Activated T-cell treated with anti-CD3 and anti-CD28 coated beads, Interleukin-2, amount 50 U/mL, for 24 hours (primary cell): ENCODE measurements around the gene CCDC154.

ENCODE experiments used
- DNase-seq: peaks from one replicate; pipeline ENCODE4 v3.0.0-alpha.2; 2020
- H3K27ac Mint-ChIP-seq: 2 replicates; pipeline ENCODE4 v1.8.0; 2020; ENCODE audit warnings: mild to moderate bottlenecking, mixed read lengths
- H3K27me3 Mint-ChIP-seq: 2 replicates; pipeline ENCODE4 v1.8.0; 2020; ENCODE audit warnings: mixed read lengths
- H3K36me3 Mint-ChIP-seq: 2 replicates; pipeline ENCODE4 v1.8.0; 2020; ENCODE audit warnings: low read depth, mixed read lengths
- H3K4me1 Mint-ChIP-seq: 2 replicates; pipeline ENCODE4 v1.8.0; 2020; ENCODE audit warnings: low read depth, mixed read lengths
- H3K4me3 Mint-ChIP-seq: 2 replicates; pipeline ENCODE4 v1.8.0; 2020; ENCODE audit warnings: mild to moderate bottlenecking, moderate library complexity, mixed read lengths
- H3K9me3 Mint-ChIP-seq: 2 replicates; pipeline ENCODE4 v1.8.0; 2020; ENCODE audit warnings: mixed read lengths

CCDC154 gene

GRCh38 chr16:1429631-1430030 is 14.7 kb downstream of the CCDC154 start:
- Mint-ChIP-seq H3K4me3 (no peak overlapping the region), H3K4me1 (no peaks in the 10 kb centered on the region), H3K27me3 (no peaks in the 10 kb centered on the region), H3K27ac (peak overlapping the region; percentile 22), H3K36me3 (no peaks in the 10 kb centered on the region), H3K9me3 (no peaks in the 10 kb centered on the region)
- no peak for DNase-seq

GRCh38 chr16:1429012-1429411 is 15.3 kb downstream of the CCDC154 start:
- no peaks in the 10 kb centered on the region for H3K27me3 Mint-ChIP-seq
- no peaks in the 10 kb centered on the region for H3K9me3 Mint-ChIP-seq
- no peaks in the 10 kb centered on the region for H3K4me1 Mint-ChIP-seq
- H3K27ac Mint-ChIP-seq = no peak overlapping the region
- H3K4me3 Mint-ChIP-seq = no peak overlapping the region
- DNase-seq = no peak
- H3K36me3 Mint-ChIP-seq = no peaks in the 10 kb centered on the region

DNA sequence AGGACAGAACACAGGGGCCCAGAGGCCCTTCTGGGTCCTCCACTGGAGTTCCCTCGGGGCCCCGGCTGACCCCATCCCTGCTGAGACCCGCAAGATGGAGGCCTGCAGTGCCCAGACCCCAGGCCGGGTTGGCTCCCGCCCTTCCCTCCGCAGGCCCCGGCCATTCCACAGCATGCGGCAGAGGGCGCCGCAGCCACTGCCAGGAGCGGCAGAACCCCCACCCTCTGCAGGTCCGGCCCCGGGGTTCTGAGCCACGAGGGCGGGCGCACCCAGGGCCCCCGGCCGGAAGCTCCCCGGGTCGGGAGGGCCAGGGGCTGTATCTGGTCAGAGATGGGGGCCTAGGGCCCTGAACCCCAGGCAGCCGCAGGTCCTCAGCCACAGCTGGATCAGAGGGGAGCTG is 15.8 kb downstream of the CCDC154 start:
- Mint-ChIP-seq H3K36me3 (no peaks in the 10 kb centered on the region), H3K27ac (no peak overlapping the region), H3K4me1 (no peaks in the 10 kb centered on the region)

DNA sequence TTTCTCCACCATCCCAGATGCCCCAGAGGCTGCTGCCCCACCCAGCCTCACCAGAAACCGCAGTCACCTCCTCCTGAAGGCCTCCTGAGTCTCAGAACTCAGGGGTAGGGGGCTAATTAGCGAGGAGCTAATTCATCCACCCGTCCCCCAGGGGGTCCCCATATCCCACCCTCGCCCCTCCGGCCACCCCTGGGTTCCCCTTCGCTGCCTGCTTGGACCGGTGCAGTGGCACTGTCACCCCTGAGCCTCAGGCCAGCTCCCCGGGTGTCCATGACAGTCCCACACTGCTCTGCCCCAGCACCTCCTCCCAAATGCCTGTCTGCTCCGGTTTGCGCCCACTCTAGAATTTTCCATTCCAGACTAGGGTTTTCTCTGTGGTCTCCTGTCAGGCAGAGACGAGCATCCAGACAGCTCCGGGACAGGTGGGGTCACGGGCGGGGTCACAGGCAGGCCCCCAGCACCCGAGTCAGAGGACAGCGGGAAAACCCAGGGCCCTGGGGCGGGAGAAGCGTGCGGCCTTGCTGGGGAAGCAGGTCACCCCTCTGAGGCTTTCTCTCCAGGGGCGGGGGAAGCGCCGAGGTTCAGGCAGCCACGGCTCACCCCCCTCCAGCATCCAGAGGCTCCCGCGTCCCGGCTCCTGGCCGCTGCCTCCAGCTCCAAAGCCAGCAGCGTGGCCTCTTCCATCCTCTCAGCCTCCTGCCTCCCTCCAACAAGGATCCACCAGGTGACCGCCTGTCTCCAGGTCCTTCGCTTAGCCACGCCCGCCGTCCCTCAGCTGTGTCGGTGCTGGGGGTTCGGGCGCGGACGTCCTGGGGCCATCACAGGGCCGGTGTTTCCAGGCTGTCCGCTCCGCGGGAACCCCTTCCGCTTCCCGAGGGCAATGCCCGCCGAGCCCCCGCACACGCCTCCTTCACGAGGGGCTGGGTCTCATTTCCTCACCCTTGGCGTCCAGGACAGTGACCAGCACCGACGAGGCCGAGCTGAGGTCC is 16.6 kb downstream of the CCDC154 start:
- Mint-ChIP-seq H3K9me3 (no peaks in the 10 kb centered on the region), H3K4me3 (no peak overlapping the region), H3K4me1 (no peaks in the 10 kb centered on the region), H3K27me3 (no peaks in the 10 kb centered on the region), H3K27ac (no peak overlapping the region), H3K36me3 (no peaks in the 10 kb centered on the region)
- no peak for DNase-seq

More for the DNA sequence above, 15.8 kb downstream of the CCDC154 start:
- no peaks in the 10 kb centered on the region for H3K9me3 Mint-ChIP-seq
- H3K27me3 Mint-ChIP-seq = no peaks in the 10 kb centered on the region
- H3K4me3 Mint-ChIP-seq = no peak overlapping the region
- peak; percentile 73 for DNase-seq

DNA sequence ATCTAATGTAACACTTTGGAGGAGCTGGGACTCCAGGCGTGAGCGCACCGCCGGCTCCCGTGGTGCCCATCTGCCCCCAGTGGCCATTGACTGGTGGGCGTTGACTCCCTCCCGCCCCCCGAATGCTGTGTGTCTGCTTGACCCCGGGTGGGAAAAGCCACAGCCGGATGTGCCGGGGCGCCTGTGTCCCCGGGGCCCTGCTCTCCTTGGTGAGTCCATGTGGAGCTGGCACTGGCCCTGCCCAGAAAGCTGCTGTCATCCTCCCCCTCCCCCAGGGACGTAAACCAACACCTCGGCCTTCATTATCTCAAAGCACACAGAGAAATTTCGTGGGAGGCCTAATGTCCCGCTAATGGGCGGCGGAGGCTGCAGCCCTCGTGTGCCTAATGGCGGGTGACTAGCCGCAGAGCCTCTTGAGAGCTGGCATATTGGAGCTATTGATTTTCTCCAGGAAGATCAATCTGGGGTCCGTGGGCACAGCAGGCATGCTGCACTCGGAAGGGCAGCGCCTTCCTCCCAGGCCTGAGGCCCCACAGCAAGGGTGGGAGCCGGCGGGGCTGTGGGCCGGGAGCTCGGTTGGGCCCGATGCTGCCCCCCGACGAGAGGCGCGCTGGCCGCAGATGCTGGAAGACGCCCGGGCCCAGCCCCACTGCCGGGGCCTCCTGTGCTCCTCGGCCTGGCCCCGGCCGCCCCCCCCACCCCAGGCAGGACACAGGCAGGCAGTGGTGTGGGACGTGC is 17.5 kb downstream of the CCDC154 start:
- Mint-ChIP-seq H3K4me1 (peaks cover 5% of the 10 kb centered on the region), H3K9me3 (peaks cover 2% of the 10 kb centered on the region), H3K27ac (no peak overlapping the region), H3K36me3 (no peaks in the 10 kb centered on the region), H3K4me3 (no peak overlapping the region), H3K27me3 (no peaks in the 10 kb centered on the region)
- no peak for DNase-seq

- H3K36me3 Mint-ChIP-seq = peaks cover 2% of the 10 kb centered on the region
- no peak overlapping the region for H3K27ac Mint-ChIP-seq
- DNase-seq = no peak
- no peak overlapping the region for H3K4me3 Mint-ChIP-seq
- H3K27me3 Mint-ChIP-seq = no peaks in the 10 kb centered on the region
- H3K9me3 Mint-ChIP-seq = peaks cover 2% of the 10 kb centered on the region
- peaks cover 13% of the 10 kb centered on the region for H3K4me1 Mint-ChIP-seq
Observed at GRCh38 chr16:1425616-1426370, 18.6 kb downstream of the CCDC154 start.

DNA sequence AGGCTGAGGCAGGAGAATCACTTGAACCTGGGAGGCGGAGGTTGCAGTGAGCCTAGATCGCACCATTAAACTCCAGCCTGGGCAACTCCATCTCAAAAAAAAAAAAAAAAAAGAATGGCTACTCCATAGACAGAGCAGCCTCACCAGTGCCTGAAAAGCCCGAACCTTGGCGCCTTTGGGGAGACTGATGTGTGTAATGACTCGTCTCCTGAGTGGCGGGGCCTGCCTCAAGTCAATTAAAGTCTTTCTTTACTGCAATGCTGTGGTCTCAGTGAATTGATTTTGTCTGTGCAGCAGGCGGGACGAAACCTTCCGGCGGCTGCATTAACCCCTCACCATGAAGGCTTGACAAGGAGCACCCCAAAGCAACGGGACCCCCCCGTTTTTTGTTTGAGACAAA is 20.3 kb downstream of the CCDC154 start:
- H3K9me3 Mint-ChIP-seq = peaks cover 2% of the 10 kb centered on the region
- H3K27ac Mint-ChIP-seq = no peak overlapping the region
- H3K4me1 Mint-ChIP-seq = peaks cover 16% of the 10 kb centered on the region
- no peak overlapping the region for H3K4me3 Mint-ChIP-seq
- peaks cover 17% of the 10 kb centered on the region for H3K36me3 Mint-ChIP-seq
- H3K27me3 Mint-ChIP-seq = no peaks in the 10 kb centered on the region
- DNase-seq = no peak

DNA sequence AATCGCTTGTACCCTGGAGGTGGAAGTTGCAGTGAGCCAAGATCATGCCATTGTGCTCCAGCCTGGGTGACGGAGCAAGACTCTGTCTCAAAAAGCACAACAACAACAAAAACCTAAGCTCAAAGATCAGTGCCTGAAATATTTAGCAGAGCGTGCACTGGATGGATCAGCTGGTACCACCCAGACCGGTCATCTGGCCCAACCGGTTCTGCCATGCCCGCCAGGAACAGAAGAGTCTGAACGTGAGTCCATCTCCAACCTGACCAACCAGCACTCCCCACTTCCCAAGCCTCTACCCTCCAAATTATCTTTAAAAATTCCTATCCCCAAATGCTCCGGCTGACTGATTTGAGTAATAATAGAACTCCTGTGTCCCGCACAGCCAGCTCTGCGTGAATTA is 22.3 kb downstream of the CCDC154 start:
- Mint-ChIP-seq H3K27ac (peak overlapping the region; percentile 98), H3K9me3 (peaks cover 2% of the 10 kb centered on the region)

DNA sequence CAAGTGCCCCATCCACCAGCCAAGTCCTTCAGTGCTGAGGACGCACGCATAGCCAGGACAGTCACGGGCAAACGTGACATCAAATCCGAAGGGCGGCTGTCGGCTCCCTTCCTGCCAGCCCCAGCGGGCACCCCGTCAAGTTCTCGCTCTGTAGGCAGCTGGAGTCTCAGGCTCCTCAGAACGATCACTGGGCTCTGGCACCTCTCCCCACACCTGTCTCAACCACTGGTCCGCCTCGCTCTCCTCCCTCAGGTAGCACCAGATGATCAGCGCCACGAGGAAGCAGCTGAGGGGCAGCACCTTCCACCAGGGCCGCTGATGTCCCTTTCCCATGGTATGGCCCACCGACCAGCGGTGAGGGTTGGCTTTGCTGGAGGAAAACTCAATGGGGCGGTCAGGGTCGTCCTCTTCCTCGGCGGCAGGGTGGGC is 24.2 kb downstream of the CCDC154 start:
- DNase-seq = no peak
- Mint-ChIP-seq H3K27me3 (no peaks in the 10 kb centered on the region), H3K4me1 (peaks cover 35% of the 10 kb centered on the region), H3K27ac (peak overlapping the region; percentile 98), H3K9me3 (peaks cover 2% of the 10 kb centered on the region), H3K4me3 (peak overlapping the region; percentile 89), H3K36me3 (peaks cover 41% of the 10 kb centered on the region)

More for the DNA sequence above, 22.3 kb downstream of the CCDC154 start:
- DNase-seq = no peak
- peaks cover 28% of the 10 kb centered on the region for H3K4me1 Mint-ChIP-seq
- H3K27me3 Mint-ChIP-seq = no peaks in the 10 kb centered on the region
- peak overlapping the region; percentile 89 for H3K4me3 Mint-ChIP-seq
- H3K36me3 Mint-ChIP-seq = peaks cover 33% of the 10 kb centered on the region

DNA sequence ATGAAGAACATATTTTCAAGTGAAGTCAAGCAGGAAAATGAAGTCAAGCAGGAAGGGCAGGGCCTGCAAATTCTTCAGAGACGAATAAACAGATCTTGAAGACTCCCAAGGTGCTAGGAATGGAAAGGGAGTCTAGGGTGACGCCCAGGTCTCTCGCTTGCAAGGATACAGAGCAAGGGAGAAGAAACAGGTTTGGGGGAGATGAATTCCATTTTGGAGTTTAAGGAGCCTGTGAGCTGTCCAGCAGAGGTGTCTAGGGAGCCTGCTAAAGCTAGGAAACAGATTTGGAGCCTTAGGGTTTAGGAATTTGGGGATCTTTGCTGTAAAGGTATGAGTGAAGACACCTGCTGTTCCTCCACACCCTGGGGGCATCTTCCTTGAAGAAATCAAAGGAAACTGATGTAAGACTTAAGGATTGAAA is 27.8 kb downstream of the CCDC154 start:
- Mint-ChIP-seq H3K4me3 (no peak overlapping the region), H3K36me3 (peaks cover 51% of the 10 kb centered on the region), H3K9me3 (no peaks in the 10 kb centered on the region), H3K4me1 (peaks cover 42% of the 10 kb centered on the region), H3K27me3 (no peaks in the 10 kb centered on the region), H3K27ac (peak overlapping the region; percentile 57)
- no peak for DNase-seq

DNA sequence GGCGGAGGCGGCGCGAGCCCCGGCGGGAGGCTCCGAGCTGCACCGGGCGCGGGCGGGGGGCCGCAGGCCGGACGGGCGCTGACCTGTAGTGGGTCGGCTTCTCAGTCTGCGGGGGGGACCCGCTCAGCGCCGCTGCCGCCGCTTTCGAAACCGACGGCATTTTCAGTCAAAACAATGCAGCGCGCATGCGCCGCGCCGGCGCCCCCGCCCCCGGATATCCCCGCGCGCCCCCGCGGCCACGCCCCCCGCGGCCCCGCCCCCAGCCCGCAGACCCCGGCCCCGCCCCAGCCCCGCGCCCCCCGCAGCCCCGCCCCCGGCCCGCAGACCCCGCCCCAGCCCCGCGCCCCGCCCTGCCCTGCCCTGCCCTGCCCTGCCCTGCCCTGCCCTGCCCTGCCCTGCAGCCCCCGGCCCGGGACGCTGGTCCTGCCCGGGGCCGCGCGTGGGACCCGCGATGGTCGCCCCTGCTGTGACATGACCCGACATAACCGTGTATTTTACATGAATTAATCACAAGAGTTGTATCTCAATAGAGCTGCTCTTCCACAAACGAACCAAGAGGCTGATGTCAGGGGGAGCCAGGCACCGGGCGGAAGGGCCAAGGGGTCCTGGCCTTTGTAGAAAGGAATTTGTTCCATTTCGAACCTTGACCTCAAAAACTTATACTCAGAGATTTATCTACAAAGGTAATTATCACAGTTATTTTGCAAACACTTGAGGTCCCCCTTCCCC is 29.7 kb downstream of the CCDC154 start, which contains the start of gene UNKL:
Gene UNKL, minus strand, starts transcription at position 173 of the 729 bp plus-strand sequence. Its CDS starts 13 bp downstream, at position 160.
- H3K36me3 Mint-ChIP-seq = peaks cover 45% of the 10 kb centered on the region

DNA sequence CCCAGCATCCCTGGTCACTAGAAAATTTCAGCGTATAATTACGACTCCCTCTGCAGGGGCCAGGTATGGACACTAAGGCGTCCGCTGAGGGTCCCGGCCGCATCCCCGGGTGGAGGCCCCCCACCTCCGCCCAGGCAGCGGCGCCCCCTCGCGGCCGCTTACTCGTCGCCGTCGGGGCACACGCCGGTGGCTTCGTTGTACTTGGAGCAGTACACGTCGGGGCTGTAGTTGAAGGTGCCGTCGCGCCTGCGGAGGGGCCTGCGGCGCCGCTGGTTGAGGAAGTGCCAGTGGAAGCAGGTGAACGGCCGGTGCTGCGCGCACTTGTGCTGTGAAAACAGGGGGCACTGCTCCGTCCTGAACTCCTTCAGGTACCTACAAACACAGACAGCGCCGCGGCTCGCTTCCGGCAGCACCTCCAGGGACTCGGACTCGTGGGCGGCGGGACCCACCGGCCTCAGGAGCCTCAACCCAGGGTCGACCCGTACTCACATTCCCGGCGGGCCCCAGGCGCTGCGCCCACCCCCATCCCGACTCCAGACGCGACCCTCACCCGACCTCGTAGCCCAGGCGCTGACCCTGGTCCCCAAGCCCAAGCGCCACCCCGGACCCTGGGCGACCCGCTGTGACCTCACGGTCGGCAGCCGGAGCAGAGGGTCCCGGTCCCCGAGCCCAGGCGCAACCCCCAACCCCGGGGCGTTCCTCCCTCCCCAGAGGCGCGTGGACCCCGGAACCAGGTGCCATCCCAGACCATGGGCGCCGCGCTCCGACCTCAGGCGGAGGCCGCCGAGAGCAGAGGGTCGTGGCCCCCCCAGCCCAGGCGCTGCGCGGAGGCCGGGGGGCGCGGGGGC is 30.4 kb downstream of the CCDC154 start:
- Mint-ChIP-seq H3K4me3 (peak overlapping the region; percentile 83), H3K27me3 (no peaks in the 10 kb centered on the region), H3K4me1 (peaks cover 42% of the 10 kb centered on the region), H3K27ac (peak overlapping the region; percentile 92), H3K36me3 (peaks cover 39% of the 10 kb centered on the region), H3K9me3 (no peaks in the 10 kb centered on the region)
- peak; percentile 81 for DNase-seq

More for the DNA sequence above, 29.7 kb downstream of the CCDC154 start, which contains the start of gene UNKL:
- DNase-seq = peak; percentile 87
- peak within 1 kb of the TSS; percentile 83 for H3K4me3 Mint-ChIP-seq
- no peaks in the 10 kb centered on the region for H3K27me3 Mint-ChIP-seq
- peak within 1 kb of the TSS; percentile 92 for H3K27ac Mint-ChIP-seq
- no peaks in the 10 kb centered on the region for H3K9me3 Mint-ChIP-seq
- H3K4me1 Mint-ChIP-seq = peaks cover 43% of the 10 kb centered on the region

DNA sequence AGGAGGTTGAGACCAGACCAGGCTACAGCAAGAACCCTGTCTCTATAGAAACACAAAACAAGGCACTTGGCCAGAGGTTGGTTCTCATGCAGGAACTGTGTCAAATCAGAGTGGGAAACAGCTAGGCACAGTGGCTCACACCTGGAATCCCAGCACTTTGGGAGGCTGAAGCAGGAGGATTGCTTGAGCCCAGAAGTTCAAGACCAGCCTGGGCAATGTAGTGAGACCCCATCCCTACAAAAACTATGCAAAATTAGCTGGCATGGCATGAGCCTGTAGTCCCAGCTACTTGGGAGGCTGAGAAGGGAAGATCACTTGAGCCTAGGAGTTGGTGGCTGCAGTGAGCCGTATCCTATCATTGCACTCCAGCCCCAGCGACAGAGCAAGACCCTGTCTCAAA is 31.5 kb downstream of the CCDC154 start:
- H3K4me3 Mint-ChIP-seq = peak overlapping the region; percentile 83
- H3K9me3 Mint-ChIP-seq = no peaks in the 10 kb centered on the region
- H3K36me3 Mint-ChIP-seq = peaks cover 28% of the 10 kb centered on the region
- H3K27me3 Mint-ChIP-seq = no peaks in the 10 kb centered on the region
- H3K27ac Mint-ChIP-seq = peak overlapping the region; percentile 33
- no peak for DNase-seq
- H3K4me1 Mint-ChIP-seq = peaks cover 40% of the 10 kb centered on the region
